Prostate gland (tissue), 2 donors: ENCODE data around the gene RDH16.

ENCODE experiments used
- CTCF ChIP-seq, 4 experiments: fragments of 200-600 bp in 2 of 4; fragments of 450-650 bp in 2 of 4; sonication (generic) in 2 of 4; IDR thresholded peaks; 1 replicate in 3 of 4; 2 replicates in 1 of 4; pipeline ENCODE4 v1.5.1; 2016 to 2019; ENCODE audit warnings: antibody characterized with exemption in 4 of 4, mild to moderate bottlenecking in 2 of 4, moderate library complexity in 2 of 4
- POLR2A ChIP-seq: fragments of 450-650 bp; IDR thresholded peaks from one replicate; pipeline ENCODE4 v1.6.1; 2016; ENCODE audit warnings: antibody characterized with exemption, mild to moderate bottlenecking

- TF ChIP-seq POLR2A (no peak), CTCF (IDR thresholded peaks at IDR 0.05) (no peak)
Observed at GRCh38 chr12:56988207-56988739, 30.9 kb upstream of the RDH16 start.
